Left hindlimb (tissue), 1 donor: ENCODE measurements around the gene TPRG1L.

ENCODE experiments used
- DNase-seq: peaks from one replicate; pipeline ENCODE4 v3.0.0-alpha.2; 2018

TPRG1L gene

DNA sequence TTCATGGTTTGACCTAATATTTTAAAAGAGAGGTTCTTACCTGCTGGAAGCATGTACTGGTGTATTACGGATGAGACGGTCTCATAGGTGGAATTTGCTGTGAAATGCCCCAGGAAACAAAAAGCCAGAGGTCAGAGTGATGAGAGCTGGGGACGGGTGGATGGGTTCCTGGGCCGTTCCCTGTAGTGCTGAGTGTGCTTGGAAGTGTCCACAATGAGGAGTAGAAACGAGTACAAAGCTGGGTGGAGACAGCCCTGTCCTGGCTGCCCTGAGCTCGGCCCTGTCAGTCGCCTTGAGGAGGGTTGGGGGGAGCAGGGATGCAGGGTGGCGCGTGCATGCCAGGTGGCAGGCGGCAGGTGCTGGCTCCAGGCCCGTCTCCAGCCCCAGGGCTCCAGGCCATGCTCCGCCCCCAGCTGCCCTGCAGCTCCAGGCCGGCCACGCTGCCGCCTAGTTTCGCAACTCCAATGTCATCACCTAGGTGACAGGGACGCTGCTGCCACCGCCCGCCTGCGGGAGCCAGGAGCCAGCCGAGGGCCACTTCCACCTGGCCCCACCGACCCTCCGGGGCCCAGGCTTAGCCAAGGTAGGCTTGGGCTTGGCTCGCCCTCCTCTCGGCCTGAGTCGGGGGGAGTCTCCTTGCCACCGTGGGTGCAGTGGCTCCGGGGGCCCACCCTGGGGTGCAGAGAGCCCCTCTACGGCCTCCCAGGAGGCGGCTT lies 43.9 kb downstream of the TPRG1L start:
- no peak for DNase-seq

DNA sequence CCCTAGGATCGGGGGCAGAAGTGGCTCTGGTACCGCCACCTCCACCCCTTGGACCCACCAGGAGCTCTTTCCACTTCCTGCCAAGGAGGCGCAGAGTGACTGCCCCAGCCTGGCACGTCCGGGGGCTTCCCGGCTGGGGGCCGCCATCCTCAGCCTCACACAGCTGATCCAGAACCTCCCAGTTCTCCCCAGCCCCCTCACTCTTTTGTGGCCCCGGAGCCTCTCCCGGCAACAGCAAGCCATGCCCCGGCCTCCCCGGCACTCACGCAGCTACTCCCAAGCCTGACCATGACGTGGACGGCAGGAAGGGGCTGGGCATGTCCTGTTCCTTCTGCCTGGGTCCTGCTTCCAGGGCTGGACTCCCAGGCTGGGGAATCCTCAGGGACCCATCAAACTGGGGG lies 44.6 kb downstream of the TPRG1L start:
- DNase-seq = no peak

DNA sequence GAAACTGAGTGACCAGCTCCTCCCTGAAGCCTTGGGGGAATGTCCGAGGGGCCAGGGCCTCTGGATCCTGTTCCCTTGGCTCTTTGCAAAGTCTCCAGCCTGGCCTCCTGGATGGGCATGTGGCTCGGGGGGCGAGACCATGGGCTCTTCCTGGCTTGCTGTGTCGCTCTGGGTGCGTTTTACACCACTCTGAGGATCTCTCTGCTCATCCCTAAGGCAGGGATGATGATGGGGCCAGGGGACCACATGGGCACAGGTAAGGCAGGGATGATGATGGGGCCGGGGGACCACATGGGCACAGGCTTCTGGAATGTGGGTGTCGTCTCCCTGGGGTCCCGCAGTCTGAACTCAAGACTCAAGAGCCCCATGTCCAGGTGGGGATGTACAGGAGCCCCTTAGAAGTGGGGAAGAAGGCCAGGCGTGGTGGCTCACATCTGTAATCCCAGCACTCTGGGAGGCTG lies 45.2 kb downstream of the TPRG1L start:
- DNase-seq = no peak

DNA sequence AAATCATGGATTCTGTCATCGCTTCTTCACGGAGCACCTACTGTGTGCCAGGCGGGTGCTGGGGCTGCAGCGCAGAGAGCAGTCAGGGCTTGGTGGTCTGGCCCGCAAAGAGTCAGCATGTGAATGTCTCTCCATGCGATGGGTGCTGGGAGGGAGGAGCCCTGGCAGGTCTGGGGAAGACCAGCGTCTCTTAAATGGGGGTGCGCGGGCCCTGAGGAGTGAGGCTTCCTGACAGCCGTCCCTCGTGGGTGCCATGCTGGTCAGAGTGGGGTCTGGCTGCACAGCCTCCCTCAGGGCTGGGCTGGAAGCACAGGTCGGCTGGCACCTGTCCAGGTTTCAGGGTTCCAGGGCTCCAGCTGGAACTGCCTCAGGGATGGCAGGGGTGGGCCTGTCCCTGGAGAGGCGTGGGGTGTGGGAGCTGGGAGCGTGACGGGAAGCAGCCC lies 46.0 kb downstream of the TPRG1L start:
- DNase-seq = no peak

DNA sequence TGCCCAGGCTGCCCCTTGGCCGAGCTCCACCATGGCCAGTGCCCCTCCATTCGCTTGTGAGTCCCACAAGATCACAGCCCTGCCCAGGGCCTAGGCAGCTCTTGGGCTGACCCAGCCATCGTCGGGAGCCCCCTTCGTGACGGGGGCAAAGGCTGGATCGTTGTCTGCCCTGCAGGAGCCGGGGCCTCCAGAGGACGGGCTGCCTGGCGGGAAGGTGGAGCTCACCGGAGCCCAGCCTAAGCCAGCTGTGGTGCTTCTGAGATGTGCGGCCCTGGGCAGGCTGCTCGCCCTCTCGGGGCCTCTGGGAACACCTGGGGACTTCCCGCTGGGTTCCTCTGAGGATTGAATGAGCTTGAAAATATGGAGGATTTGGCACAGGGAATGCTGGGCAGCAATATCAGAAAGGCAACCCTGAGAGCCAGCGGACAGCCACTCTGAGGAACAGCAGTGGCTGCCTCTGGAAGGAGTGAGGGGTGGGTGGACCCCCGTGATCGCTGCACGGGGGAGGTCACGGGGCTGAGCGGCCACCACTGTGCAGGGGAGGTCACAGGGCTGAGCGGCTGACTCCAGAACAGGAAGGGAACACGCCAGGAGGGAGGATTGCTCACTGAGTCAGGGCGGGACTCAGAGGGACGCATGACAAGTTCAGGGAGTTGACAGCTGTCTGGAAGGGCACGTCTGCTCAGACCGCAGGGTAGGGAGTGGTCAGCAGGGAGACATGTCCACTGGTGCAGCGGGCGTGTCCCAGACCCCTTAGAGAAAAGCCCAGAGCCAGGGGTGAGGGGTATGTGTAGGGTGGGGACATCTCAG lies 46.8 kb downstream of the TPRG1L start:
- no peak for DNase-seq

DNA sequence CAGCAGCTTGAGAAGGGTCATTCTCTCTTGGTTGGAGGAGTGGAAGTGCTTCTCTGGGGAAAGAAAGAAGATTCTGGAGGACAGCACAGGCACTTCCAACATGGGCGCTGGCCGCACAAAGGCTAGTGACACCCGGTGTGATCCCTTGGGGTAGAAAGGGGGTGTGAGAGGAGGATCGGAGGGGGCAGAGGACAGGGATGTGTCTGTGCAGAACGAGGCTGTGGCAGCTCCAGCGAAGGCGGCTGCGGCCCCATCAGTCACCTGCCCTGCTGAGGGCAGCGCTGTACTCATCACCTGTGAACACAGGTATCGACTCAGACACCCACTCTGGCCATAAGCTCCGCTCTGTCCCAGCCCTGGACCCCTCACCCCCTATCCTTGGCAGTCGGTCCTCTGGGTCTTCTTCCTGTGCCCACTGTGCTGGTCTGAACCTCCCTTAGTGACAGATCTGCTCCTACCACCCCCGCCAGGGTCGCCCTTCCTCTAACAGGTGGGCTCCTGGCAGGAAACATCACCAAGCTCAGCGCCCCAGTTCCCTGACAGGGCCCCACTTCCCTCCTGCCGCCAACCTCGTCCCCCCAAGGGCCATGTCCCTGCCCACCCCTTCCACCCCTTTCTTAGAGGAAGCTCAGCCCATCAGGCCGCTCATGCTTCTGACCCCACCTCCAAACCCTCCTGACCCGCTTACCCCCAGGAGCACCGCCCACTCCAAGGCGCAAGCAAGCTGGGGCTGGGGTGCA lies 47.6 kb downstream of the TPRG1L start:
- DNase-seq = no peak

DNA sequence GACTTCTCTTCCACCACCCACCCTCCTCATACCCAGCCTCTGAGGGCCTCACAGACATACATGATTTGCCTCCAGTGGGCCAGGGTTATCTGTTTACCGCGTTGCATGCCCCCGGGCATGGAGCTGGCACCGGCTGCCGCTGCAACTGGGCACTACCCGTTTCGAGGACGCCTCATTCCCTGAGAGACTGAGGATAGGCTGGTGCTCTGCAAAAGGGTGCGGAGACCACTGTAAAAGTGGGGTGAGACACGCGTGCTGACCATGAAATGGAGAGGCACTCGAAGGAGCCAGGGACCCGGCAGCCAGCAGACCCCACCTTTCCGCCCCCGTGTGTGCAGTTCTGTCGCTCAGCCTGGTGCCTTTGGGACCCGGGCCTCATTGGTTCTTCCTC lies 48.2 kb downstream of the TPRG1L start:
- peak; percentile 7 for DNase-seq

DNA sequence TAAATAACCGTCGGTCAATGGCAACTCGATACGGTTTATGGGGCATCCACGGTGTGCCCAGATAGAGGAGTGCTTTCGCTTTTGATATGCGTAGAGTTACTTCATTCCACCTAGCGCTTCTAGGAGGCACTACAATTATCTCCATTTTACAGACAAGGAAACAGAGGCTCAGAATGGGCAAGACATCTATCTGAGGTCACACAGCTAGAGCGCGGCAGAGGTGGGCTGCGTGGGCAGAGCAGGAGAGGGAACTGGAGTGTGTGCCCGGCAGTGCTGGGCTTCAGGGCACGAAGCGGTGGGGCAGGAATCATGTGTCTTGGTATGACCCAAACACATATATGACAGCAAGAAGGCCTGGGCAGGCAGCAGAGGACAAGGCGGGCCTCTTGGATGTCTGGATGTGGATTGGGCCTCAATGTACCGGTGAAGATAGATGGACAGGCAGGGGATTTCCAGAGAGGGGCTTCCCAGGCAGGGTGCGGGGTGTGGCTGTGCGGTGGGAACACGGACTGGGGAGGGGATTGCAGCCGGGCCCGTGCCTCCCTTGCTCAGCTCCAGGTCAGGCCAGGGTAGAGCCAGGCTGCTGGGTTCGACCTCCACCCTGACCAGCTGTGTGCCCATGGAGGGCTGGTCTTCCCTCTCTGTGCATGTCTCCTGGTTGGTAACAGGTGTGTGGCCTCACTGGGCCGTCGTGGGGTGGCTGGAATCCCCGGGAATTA lies 48.7 kb downstream of the TPRG1L start:
- peak; percentile 20 for DNase-seq

DNA sequence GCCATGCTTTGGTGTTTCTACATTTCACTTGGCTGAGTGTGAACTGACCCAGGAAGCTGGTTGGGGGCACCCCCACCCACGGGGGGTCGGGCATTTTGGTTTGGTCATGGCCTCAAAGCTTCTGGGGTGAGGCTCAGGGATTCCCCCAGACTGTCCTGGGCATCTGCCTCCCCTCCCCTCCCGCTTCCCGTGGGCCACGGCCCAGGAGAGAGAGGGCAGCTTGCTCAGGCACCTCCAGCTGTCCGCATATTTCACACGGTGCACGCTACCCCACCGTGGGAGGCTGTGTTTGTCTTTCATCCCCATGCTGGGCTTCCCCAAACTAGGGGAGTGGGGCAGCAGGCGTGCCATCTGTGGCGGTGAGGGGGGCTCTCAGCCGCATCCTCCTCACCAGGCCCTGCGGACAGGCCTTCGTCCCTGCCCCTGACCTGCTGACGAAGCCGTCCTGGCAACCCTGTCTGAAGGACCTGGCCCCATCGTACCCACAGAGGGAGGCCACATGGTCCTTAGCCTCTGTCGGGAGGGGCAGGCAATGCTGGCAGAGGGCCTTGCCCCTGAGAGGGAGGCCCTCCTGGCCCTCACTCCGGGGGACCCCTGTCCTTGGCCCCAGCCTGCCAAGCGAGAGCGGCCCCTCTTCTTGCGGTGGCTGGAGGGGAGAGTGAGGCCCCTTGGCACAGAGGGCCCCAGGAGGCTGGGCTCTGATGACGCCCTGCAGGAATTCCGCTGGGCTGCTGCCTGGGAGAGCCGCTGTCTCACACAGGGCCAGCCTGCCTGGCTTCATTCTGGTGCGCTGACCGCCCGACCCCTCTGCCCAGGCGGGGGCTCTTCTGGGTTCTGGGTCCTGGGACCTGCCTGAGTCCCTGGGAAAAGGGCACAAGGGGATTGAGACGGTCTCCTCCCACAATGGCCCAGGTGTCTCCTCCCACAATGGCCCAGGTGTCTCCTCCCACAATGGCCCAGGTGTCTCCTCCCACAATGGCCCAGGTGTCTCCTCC lies 49.6 kb downstream of the TPRG1L start:
- peak; percentile 27 for DNase-seq

DNA sequence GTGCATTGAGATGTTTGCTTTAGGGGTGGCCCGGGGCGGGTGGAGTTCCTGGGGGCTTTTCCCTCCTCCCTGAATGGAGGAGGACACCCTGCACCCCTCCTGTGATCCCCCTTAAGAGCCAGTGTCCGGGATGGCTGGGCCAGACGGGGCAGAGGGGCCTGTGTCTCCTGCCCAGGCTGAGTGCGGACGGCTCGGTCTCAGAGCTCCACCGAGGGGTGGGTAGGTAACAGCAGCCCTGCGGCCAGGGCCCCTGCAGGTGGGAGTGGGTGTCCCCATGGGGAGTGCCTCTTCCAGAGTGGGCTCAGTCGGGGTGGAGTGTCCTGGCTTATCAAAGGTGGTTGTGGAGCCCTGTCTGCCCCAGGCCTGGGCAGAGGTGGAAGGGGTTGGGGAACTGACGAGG lies 50.6 kb downstream of the TPRG1L start:
- peak; percentile 30 for DNase-seq

DNA sequence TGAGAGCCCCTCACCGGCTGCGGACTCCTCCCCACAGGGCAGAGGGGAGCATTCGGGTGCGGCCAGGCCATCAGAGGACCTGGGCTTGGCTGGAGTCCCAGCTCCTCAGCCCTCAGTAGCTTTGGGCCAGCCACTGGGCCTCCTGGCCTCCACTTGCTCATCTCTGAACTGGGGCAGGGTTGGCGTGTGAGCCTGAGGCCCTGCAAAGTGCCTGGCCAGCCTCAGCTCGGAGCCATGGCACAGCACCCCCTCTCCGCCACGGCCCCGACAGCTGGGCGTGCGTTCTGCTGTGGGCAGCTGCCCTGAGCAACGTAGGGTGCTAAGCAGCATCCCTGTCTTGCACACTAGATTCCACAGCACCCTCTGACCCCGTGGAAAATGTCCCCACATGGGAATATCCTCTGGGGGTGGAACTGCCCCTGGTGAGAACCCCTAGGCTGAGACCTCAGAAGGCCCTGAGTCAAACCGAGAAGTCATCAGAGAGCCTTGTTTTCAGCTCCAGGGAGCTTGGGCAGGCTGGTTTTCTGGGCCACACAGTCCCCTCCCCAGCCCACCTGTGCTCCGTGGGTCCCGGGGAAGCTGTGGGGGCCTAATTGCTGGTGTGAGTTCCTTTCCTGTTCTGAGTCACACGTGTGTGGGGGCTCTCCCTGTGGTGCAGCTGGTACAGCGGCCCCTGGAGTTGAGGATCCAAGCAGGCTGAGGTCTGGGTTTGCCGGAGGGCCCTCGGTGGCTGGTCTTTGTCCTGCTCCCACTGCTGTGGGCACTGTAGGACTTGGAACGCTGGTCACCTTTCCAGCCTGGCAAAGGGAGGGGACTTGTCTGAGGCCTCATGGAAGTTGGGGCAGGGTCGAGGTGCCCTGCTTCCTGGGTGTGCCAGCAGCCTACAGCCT lies 52.0 kb downstream of the TPRG1L start:
- no peak for DNase-seq

DNA sequence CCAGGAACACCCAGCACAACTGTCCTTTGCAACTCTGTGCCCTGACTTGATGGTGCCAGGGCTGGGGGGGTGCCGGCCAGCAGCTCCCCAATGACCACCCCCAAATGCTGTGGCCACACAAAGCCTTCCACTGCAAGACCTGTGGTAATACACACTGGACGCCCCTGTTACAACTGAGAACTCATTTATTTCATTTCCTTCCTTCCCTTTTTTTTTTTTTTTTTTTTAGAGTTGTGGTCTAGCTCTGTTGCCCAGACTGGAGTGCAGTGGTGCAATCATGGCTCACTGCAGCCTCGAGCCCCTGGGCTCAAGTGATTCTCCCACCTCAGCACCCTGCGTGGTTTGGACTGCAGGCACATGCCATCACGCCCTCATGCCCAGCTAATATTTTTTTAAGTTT lies 52.7 kb downstream of the TPRG1L start:
- DNase-seq = no peak

DNA sequence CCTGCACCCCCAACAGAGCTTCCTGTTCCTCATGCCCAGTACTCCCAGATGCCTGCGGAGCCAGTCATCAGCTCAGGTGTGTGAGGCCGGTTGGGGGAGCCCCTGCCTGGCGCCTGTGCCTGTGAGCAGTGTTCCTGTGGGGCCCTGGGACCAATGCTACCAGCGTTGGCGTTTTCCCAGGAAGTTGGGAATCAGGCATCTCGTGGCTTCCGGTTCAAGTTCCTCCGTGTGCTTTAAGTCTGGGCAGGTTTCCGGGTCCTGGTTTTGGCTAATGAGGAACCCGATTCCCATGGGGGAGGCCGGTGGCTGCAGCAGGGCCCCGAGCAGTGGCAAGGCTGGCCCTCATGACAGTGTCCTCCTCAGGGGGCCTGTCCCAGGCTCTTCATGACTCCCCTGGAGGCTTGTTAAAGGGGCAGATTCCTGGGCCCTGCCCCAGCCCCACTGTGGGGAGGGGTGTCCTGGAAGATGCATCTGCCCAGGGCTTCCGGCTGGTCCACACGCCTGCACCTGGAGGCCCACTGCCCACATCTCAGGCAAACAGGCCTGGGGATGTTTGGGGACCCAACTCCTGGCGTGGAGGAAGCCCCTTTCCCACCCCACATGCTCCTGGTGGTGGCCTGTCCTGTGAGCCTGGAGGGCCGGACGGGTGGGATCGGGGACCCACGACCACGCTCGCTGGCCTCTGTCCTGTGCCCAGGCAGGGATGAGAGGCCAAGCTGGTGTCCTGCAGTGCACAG lies 53.7 kb downstream of the TPRG1L start:
- DNase-seq = no peak

DNA sequence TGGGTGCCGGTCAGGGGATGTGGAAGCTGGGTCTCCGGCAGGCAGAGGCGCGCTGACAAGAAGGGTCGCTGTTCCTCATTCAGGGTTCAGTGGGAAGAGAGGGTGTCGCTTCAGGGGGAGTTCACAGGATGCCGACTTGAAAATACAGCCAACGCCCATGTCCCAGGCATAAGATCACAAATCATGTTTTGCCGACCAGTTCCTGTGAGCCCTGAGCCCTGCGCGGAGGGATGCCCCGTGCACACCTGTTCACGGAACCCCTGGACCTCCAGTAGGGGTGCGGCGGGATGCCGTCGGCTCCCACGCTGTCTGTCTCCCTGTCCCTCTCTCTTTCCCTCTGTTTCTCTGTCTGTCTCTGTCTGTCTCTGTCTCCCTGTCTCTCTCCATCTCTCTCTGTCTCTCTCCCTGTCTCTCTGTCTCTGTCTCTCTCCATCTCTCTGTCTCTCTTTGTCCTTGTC lies 54.3 kb downstream of the TPRG1L start:
- no peak for DNase-seq
